NCI-H446 treated with DMSO at 0.1 percent for 48 hours (cell line): Measurements from ENCODE around the gene PELI2.

Experiments used
- DNase-seq: peaks from one replicate; lab custom pipeline; 2025; lab: John Stamatoyannopoulos, UW

Gene PELI2

DNA sequence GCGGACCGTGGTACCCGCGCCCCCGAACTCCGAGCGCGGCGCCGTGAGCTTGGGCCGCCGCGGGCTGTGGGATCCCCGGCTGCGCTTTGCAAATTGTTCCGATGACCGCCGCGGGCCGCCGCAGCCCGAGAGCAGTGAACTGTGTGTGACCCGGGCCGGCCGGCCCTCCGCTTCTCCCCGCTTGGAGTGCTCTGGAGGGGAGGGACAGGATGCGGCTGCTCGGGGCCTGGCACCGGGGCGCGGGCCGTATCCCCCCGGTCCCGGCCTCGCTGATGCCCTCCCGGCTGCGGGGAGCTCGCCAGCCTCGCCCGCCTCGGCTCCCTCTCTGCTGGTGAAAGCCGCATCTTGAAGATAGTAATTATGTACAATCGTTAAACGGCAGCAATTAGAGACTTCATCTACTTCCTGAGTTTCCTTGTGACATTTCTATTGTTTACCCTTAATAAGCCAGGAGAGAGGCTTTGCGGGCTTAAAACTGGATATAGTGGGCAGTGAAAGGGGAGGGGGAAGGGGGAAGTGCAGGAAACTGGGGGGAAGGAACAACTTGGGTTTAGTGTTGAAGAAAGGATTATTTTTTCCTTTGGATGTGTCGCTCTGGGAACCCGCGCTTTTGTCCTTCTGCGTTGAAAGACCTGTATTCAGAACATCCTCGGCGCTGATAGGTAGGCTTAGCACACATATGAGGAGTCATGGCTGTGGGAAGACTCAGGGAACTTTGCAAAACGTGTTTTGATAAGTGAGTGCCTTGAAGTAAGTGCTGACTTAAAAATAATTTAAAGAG is 1.2 kb downstream of the PELI2 start:
- no peak for DNase-seq

- DNase-seq: no peak
Measured at GRCh38 chr14:56120091-56120691, 2.0 kb downstream of the PELI2 start.

- DNase-seq: no peak
Measured at GRCh38 chr14:56121816-56122215, 3.6 kb downstream of the PELI2 start.

- no peak for DNase-seq
Measured at GRCh38 chr14:56122301-56122700, 4.1 kb downstream of the PELI2 start.

- DNase-seq: no peak
Measured at GRCh38 chr14:56124327-56124726, 6.1 kb downstream of the PELI2 start.

- no peak for DNase-seq
Measured at GRCh38 chr14:56125772-56126636, 7.8 kb downstream of the PELI2 start.

DNA sequence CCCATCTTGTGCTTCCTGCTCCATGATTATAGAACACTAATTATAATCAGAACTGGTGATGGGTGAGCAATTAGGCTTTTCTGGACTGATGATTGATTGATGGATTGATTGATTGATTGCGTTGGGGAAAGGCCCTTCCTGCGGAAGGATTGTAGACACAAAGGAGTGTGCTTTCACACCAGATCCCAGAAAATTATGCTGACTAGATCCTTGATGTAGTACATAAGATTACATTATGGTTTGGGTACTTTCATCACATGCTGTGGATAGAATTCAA is 8.4 kb downstream of the PELI2 start:
- DNase-seq: no peak

DNA sequence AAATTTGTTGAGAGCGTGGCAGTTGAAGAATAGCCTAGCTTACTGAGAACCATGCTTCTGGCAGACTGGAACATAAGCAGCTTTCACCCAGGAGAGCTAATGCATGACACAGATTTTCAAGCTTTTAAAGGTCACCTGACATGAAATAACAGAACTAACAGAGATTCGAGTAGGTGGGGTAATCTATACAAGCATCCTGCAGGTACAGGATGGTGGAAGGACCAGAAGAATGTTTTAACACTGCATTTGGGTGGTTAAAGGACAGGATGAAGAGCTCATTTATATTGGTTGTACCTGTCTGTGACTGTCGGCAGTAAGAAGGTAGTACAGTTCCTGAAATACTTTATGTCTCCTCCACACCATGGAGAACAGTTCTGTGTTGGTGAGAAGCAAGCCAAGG is 8.9 kb downstream of the PELI2 start:
- no peak for DNase-seq

- no peak for DNase-seq
Measured at GRCh38 chr14:56129092-56129491, 10.9 kb downstream of the PELI2 start.

DNA sequence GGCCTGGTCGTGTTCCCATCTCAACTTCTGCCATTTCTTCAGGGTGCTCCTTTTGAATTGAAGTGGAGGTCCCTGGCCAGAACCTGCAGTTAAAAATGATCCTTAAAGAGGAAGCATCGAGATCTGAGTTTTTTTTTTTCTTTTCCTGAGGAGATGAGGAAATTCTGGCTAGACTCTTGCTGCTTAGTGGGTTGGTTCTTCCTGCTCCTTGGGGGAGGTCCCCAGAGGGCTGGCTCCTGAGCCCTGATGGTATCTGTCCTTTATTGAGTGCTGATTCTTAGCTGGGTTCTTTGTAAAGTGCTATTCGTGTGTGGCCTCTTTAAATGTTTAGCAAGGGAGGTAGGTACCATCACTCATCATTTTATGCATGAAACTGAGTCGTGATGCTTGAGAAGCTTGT is 11.7 kb downstream of the PELI2 start:
- DNase-seq: no peak

DNA sequence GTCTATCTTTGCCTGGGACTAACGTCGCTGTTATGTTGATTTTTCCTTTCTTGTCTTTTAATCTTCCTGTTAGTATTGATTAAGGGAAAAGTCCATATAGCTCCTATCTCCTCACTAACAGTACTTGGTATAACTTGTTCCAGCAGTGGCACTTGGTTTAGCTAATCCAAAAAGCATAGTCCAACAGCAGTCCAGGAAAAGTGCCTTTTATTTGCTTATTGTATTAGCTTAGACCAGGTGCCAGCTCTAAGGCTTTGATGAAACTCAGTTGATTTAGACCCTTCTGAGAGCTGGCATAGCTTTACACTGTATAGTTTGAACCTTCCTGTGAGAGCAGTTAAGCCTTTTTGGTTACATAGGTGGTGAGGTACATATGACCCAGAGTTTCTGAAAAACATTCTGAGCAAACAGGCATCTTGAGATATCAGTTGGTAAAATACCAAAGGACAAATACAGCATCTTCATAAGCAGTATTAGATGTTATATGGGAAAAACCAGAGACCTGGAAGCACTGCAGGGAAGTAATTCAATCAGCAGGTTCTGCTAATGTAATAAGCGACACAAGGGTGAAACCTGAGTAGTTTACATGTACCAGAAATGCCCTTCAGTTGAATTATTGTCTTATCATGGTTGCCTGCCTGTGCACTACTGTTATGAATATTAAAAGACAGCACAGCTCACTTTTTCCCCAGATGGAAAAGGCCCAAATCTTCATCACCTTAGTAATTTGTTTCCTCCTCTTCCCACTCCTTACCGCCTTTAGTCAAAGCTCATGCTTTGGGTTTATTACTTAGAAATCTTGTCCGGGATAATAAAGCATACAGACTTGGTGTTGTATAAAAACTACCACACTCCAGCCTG is 13.0 kb downstream of the PELI2 start:
- no peak for DNase-seq

DNA sequence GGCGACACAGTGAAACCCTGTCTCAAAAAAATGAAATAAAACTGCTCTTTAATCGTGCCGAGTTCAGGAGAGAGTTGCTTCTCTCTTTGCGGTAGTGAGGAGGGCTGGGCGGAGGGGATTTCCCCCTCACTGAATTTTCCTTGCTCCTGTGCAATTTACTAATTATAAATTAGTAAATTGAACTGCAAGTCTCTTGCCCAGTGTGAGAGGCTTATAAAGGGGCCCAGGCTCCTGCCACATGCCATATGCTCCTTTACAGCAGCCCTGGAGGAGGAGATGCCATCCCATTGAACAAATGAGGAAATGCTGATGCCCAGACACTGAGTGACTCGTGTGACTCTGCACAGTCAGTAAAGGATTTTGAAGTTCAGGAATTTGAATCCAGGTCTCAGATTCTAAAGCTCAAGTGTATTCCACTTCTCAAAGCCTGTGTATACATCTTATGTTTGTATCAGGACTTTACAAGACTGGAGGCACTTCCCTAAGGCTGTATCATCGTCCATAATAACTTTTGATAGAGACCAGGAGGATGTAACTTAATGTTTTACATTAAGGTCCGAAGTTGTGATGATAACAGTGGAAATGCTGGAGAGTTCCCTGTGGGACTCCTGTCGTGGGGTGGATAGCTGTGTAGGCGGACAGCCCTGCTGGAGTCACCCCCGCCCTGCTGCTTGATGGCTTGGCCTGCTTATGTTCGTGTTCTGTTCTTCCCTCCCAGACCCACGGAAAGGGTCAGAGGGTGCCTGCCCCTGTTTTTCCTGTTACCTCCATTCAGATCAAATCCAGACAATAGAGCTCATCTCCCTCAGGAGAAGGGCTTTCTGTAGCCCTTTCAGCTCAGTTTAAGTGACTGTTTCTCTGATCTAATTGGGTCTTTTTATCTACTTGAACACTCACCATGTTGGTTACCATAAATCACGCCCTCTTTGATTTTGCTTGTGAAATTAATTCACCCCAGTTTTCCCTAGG is 13.9 kb downstream of the PELI2 start:
- no peak for DNase-seq

DNA sequence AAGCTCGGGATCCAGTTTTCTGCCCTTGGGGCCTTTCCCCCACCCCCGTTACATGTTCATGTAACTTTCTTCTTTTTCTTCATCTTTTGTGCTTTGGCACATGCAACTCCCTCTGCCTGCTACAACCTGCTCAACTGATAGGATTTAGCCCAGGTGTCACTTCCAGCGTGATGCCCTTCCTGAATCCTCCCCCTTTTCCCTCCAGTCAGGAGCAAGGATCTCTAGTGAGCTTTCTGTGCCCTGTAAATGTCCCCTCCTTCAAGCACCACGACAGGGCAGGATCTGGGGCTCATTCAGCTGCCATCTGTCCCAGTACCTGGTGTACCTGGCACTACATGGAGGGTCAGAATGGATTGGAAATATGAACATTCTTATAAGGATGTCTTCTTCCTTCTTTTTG is 15.3 kb downstream of the PELI2 start:
- no peak for DNase-seq

GRCh38 chr14:56135001-56135400 is 16.8 kb downstream of the PELI2 start:
- DNase-seq: no peak

DNA sequence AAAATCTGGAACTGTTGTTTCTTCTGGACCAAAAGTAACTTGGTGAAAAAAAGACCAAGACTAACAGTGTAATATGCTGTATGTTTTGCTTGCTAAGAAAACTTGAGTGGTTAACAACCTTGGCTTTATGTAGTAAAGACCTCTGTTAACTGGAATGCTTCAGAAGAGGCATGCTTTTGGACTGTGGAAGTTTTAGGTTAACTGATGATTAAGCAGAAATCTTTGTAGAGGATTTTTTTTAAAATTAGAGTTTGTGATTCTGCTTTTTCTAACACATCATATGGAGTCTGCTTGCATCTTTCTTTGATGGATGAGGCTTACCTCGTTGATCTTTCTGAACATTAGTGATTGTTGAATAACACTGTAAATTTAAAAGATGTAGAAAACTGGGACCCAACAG is 17.5 kb downstream of the PELI2 start:
- no peak for DNase-seq

DNA sequence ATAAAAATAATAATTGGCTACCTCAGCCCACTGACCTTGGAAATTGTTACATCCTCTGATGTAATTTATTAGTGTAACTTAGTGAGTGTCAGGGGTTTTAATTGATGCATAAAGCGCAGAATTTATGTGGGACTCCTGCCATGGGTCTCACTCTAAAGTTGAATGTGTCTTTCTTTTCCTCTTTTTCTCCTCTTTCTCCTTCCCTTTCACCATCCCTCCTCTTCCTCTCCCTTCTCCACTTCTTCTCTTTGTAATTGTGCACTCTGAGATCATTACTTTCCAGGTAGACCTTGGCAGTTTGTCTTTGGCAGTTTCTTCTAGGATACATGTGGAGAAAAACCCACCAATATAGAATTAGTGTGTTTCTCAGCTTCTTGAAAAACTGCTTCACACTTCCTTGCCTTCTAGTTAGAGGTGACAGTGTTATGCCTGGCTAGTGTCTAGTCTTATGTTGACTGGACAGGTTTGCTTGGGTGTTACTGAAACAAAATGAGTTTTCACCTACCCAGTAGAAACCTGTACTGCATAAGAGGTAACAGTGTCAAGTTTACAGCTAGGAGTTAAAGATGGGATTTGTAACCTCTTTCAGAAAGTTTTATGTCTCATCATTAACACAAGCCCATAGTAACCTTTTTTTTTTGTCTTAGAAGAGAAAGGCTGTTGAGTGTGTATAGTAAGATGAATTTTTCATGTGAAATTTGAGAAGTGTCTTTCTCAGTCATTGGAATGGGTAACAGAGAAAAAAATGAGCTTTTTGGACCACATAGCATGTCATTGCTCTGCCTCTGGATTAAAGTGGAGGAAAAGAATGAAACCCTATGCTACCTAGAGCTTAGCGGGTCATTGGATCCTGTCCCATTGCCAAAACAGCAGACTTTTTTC is 18.6 kb downstream of the PELI2 start:
- no peak for DNase-seq

DNA sequence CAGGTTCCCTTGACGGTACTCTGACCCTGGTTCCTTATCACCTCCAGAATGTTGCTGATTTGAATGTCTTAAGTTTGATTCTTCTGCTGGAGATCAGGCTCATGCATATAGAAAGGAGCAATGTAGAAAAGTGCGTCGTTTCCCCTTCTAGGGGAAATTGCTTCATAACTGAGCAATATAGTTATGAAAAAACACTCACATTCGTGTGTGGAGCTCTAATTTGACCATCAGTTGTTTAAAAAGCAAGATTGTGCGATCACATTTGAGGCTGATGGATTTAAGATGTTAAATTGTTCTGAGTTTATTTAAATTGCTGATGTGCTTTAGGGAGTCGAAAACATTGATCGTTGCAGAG is 19.2 kb downstream of the PELI2 start:
- no peak for DNase-seq

DNA sequence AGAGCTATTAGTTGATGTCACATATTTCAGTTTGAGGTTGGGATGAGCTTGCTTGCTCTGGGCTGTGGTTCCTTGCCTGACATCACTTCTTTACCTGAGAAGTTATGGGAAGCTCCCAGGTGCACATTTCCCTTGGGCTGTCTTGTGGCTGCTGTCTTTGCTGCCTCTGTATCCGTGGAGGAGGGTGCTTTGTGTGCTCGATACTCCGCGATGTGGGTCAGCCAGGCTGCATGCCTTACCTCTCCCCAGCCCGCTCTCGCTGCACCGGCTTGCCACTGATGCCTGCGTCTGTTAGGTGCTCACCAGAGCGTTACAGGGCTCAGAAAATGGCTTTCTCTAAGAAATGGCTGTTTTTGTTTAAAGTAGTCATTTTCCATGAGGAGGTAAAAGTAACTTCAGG is 19.6 kb downstream of the PELI2 start:
- DNase-seq: no peak

GRCh38 chr14:56138928-56139327 is 20.7 kb downstream of the PELI2 start:
- DNase-seq: no peak

DNA sequence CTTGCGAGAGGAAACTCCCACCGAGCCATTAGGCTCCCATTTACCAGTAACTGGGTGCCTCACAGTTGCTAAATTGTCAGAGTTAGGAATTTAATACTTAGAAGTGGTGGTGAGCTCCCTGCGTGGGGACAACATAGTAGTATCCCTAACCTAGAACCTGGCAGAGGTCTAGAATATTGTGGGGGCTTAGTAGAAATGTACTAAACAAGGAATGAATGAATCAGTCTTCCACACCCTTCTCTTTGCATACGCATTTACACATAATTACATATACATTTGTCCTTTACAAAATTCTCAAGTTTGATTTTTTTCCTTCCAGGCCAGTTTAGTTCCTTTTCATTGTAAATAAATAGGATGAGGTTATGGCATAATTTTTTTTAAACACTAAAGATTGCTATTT is 24.1 kb downstream of the PELI2 start:
- no peak for DNase-seq
